ENCODE measurements around the gene MRPS6.

Gene MRPS6

DNA sequence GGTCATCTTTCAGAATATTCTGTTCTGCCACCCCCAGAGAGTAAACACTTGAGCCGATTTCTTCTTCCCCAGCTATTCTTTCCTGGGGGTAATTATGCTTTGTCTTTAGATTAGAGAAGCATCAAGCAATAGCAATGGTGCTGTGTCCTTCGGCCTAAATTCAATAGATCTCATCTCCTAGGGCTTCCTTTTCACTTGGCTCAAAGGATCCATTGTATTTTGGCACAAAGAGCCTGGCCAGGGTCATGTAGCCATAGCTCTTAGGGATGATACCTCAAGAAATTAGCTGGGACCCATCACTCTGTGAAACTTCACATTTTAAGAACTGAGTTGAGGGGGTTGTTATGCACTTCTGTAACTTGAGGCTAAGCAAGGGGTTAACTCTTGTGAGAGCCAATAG, 27.0 kb downstream of the MRPS6 start:
- no peak for DNase-seq (ENCODE audit: low read depth)

DNA sequence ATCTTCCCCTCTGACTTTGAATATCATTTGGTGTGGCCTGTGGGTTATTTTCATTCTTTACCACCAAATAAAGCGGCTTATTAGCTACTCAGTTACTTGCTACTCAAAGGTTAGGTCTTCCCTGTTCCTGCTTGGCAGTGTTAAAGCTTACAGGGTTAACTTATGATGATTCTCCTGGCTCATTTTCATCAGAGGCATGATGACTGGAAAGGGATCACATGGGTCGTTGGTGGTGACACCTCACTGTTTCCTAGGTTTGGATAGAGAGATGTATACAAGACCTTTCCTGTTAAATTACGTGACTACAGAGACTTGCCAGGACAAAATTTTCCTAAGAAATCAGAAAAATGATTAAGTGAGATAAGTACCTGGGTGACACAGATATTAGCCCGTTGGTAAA, 27.4 kb downstream of the MRPS6 start:
- no peak for DNase-seq (ENCODE audit: low read depth)

GRCh38 chr21:34105947-34106541, 32.7 kb downstream of the MRPS6 start:
- no peak for DNase-seq (ENCODE audit: low read depth)

- no peak for DNase-seq (ENCODE audit: low read depth)
Observed at GRCh38 chr21:34107606-34108005, 34.2 kb downstream of the MRPS6 start.

- DNase-seq (ENCODE audit: low read depth), result no peak
Observed at GRCh38 chr21:34109075-34109474, 35.7 kb downstream of the MRPS6 start.

GRCh38 chr21:34110594-34111202, 37.3 kb downstream of the MRPS6 start:
- no peak for DNase-seq (ENCODE audit: low read depth)

GRCh38 chr21:34112316-34113033, 39.1 kb downstream of the MRPS6 start:
- DNase-seq (ENCODE audit: low read depth), result no peak

GRCh38 chr21:34113842-34114241, 40.5 kb downstream of the MRPS6 start:
- DNase-seq (ENCODE audit: low read depth), result no peak

DNA sequence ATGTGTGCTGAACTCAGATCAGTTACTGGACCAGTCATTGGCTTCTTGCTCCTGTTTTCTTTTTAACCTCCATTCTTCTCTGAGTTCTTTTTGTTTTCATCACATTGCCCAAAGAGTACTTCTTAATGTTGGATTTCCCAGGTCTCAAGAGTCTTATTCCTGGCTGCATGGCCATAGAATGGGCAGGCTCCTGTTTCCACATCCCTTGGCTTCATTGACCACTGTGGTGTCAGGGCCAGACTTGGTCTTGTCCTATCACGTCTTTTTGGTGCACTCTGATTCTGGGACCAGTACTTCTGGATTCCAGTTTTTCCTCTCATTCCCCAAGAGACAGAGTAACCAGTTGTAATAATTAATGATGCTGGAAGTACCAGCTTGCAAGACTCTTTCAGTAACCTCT, 41.8 kb downstream of the MRPS6 start:
- no peak for DNase-seq (ENCODE audit: low read depth)

- no peak for DNase-seq (ENCODE audit: low read depth)
Observed at GRCh38 chr21:34116569-34116968, 43.2 kb downstream of the MRPS6 start.

DNA sequence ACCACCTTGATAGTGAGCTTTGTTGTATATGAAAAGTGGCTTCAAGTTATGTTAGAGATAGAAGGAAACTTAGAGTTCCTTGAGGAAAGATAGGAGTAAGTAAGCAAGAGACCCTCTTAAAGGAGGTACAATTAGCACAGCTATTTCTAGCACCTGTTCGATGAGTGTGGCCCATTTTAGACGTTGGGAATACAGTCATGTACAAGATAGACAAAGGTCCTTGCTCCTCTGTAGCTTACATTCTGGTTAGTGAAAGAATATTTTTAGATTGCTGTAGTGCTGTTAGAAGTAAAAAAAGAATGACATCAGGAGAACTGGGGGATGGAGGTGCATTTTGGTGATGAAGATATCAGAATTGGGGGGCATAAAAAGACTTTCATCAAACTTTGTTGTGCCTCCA, 47.5 kb downstream of the MRPS6 start:
- no peak for DNase-seq (ENCODE audit: low read depth)

- no peak for DNase-seq (ENCODE audit: low read depth)
Observed at GRCh38 chr21:34122047-34122446, 48.7 kb downstream of the MRPS6 start.

- DNase-seq (ENCODE audit: low read depth), result no peak
Observed at GRCh38 chr21:34123609-34124008, 50.2 kb downstream of the MRPS6 start.

GRCh38 chr21:34126269-34126668, 52.9 kb downstream of the MRPS6 start:
- no peak for DNase-seq (ENCODE audit: low read depth)

GRCh38 chr21:34126691-34127090, 53.3 kb downstream of the MRPS6 start:
- no peak for DNase-seq (ENCODE audit: low read depth)

DNA sequence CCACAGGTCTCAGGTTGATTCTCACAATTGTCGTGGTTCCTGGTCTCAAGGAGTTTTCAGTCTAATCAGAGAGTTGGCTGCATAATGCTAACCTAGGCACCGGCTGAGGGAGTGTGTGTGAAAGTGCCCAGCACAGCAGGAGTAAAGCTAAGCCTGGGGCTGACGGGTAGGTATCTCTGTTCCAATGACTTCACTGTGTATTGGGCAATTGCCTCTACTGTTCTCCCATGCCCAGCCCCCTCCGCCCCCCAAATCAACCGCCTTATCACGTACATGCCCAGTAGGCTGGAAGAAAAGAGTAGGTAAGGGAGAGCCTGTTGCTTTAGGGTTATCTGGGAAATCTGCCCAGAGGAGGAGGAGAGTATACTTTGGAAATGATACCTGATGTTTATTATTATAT, 54.7 kb downstream of the MRPS6 start:
- DNase-seq (ENCODE audit: low read depth), result no peak

GRCh38 chr21:34128674-34129038, 55.3 kb downstream of the MRPS6 start:
- no peak for DNase-seq (ENCODE audit: low read depth)

GRCh38 chr21:34129039-34129891, 55.9 kb downstream of the MRPS6 start:
- DNase-seq (ENCODE audit: low read depth), result peak; percentile 20

DNA sequence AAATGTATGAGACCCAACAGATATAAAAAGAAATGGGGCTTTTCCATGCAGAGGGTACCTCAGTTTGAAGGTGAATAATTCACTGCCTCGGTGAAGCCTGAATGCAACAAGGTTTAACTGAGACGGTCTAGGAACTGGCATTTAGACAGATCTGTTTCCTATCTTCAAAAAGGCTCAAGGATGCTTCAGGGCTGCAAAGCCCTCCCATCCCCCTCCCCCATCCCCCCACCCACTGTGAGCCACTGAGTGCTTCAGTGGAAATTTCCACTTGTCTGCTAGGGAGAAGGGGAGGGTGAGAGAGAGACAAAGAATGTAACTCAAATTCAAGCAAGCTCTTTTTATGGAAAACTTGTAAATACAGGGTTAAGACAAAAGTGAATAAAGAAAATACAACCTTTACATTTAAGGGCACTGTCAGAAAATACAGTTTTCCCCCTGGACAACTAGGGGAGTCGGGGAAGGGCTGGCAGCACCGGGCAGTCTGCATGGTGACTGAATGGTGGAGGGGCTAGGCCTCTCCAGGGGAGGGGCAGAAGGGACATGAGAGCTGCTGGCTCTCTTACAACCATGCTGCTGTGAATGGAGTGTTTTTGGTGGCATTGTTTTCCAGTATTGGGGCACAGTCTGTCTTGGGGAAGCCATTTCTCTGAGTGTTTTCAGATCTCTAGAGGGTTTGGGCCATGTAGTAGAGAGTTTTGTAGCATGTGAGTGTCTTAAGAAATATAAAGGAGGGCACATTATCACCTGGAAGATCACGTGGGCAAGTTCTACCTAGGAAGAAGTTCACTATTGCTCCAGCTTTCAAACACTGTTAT, 56.7 kb downstream of the MRPS6 start:
- no peak for DNase-seq (ENCODE audit: low read depth)

DNA sequence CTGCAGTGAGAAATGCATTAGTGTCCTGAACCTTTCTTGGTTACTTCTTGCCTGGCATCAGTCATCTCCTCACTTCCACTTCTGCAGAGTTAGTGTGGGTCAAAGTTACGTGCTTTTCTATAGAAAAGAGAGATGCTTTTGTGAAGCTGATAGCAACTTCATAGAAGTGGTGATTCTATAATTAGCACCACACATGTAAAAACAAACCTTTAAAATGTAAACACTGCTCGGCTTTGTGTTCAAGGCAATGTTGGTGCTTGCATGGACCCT, 57.3 kb downstream of the MRPS6 start:
- DNase-seq (ENCODE audit: low read depth), result no peak

DNA sequence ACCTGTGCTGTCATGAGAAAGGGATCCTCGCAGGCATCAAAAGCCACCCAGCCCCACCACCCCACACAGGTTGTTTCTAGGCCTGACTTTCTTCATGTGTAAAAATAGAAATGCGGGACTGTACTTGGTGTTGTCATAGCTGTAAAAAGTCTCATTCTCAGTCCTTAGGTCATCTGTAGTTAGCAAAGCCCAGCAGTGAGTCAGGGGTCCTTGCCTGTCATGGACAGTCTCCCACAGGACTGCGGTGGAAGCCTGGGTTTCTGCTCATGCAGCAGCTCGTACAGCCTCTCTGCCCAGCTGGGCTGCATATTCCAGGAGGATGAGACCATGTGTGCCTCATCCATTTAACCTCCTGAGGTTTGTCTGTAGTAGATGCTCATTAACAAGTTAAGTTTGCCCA, 58.2 kb downstream of the MRPS6 start:
- DNase-seq (ENCODE audit: low read depth), result no peak

- DNase-seq (ENCODE audit: low read depth), result no peak
Observed at GRCh38 chr21:34132202-34132601, 58.8 kb downstream of the MRPS6 start.
